ENCODE data around the gene SKOR1.

SKOR1 gene

GRCh38 chr15:67824976-67825880 is at the start of gene SKOR1:
Gene SKOR1, plus strand, starts transcription at chr15:67825509. Its CDS starts 94 bp downstream, at chr15:67825603.
- DNase-seq = no peak

GRCh38 chr15:67775998-67776397 is 49.3 kb upstream of the SKOR1 start:
- DNase-seq = no peak

GRCh38 chr15:67776600-67776999 is 48.7 kb upstream of the SKOR1 start:
- DNase-seq = no peak

GRCh38 chr15:67777071-67777470 is 48.2 kb upstream of the SKOR1 start:
- DNase-seq = no peak

GRCh38 chr15:67777773-67778172 is 47.5 kb upstream of the SKOR1 start:
- DNase-seq = no peak

- DNase-seq = no peak
These were observed 46.3 kb upstream of the SKOR1 start for GRCh38 chr15:67778968-67779548.

- DNase-seq = no peak
These were observed 45.7 kb upstream of the SKOR1 start for GRCh38 chr15:67779549-67780111.

GRCh38 chr15:67781061-67781460 is 44.2 kb upstream of the SKOR1 start:
- DNase-seq = no peak

GRCh38 chr15:67781907-67782690 is 43.2 kb upstream of the SKOR1 start:
- no peak for DNase-seq

GRCh38 chr15:67782691-67782991 is 42.7 kb upstream of the SKOR1 start:
- no peak for DNase-seq

GRCh38 chr15:67783303-67783702 is 42.0 kb upstream of the SKOR1 start:
- DNase-seq = no peak

- DNase-seq = peak; percentile 36 to 66
These were observed 41.1 kb upstream of the SKOR1 start for GRCh38 chr15:67784090-67784781.

GRCh38 chr15:67784856-67785430 is 40.4 kb upstream of the SKOR1 start:
- no peak for DNase-seq

- DNase-seq = no peak
These were observed 39.9 kb upstream of the SKOR1 start for GRCh38 chr15:67785431-67785830.

- DNase-seq = no peak
These were observed 38.7 kb upstream of the SKOR1 start for GRCh38 chr15:67786646-67787045.

- no peak for DNase-seq
These were observed 36.3 kb upstream of the SKOR1 start for GRCh38 chr15:67788986-67789385.

- DNase-seq = peak in 1 of 2 experiments; percentile 20
These were observed 34.5 kb upstream of the SKOR1 start for GRCh38 chr15:67790610-67791319.

- no peak for DNase-seq
These were observed 32.9 kb upstream of the SKOR1 start for GRCh38 chr15:67792250-67792942.

- no peak for DNase-seq
These were observed 30.3 kb upstream of the SKOR1 start for GRCh38 chr15:67794832-67795574.
